ENCODE results near the gene EBNA1BP2. TPM values are rescaled to one million over a fixed set of nuclear protein-coding genes. Genes with fewer than 3 reads are reported as not detected.
"Not testable (repeated sequence)": the region's sequence is repeated elsewhere in the genome, so short reads cannot be mapped to it uniquely, and the experiment has no call there.

The EBNA1BP2 gene
- total and polyA plus RNA-seq, 4 donors, result 35.7 to 68.0 (median 66.4) TPM

GRCh38 chr1:43144237-43144636 lies 27.9 kb downstream of the EBNA1BP2 start:
- Histone ChIP-seq H3K4me1 (ENCODE audit: control insufficient read depth, insufficient read depth, low read length) (peaks cover 14% of the 10 kb centered on the region), H3K27ac (ENCODE audit: low read depth, low read length) (no peak overlapping the region), H3K36me3 (ENCODE audit: control insufficient read depth, insufficient read depth, low read length) (no peaks in the 10 kb centered on the region), H3K9me3 (ENCODE audit: control insufficient read depth, insufficient read depth, low read length) (no peaks in the 10 kb centered on the region), H3K27me3 (ENCODE audit: control insufficient read depth, insufficient read depth, low read length) (peaks cover 6% of the 10 kb centered on the region), H3K4me3 (ENCODE audit: low read depth, low read length) (no peak overlapping the region)
- no peak for DNase-seq (ENCODE audit: low read depth in 4 of 6, low spot score in 6 of 6)

DNA sequence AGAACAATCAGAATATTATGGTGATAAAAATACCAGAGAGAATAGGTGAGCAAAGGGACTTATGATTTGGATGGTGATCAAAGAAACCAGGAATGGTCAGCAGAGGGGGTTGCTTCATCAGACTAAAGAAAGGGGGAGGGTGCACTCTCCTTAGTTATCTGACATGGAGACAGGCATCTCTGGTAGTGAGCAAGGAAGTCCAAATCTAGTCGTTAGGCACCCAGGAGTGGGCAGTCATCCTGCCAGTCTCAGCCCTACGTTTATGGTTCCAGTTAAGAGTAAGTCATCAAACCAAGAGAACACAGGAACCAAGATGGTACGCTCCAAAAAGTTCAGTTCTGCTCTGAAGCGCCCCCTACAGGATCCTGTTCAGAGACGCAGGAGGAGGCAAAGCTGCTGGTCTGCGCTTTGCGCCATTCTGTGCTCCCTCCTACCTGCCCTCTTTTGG lies 28.6 kb downstream of the EBNA1BP2 start:
- peaks cover 12% of the 10 kb centered on the region for H3K4me1 ChIP-seq (ENCODE audit: control insufficient read depth, insufficient read depth, low read length)
- H3K9me3 ChIP-seq (ENCODE audit: control insufficient read depth, insufficient read depth, low read length), result no peaks in the 10 kb centered on the region
- no peak overlapping the region for H3K4me3 ChIP-seq (ENCODE audit: low read depth, low read length)
- DNase-seq (ENCODE audit: low read depth in 4 of 6, low spot score in 6 of 6), result no peak
- no peak overlapping the region for H3K27ac ChIP-seq (ENCODE audit: low read depth, low read length)
- WGBS (ENCODE audit: insufficient coverage), result 25% methylated on average over 7 of the region's 7 CpGs
- H3K27me3 ChIP-seq (ENCODE audit: control insufficient read depth, insufficient read depth, low read length), result peaks cover 6% of the 10 kb centered on the region
- H3K36me3 ChIP-seq (ENCODE audit: control insufficient read depth, insufficient read depth, low read length), result no peaks in the 10 kb centered on the region

DNA sequence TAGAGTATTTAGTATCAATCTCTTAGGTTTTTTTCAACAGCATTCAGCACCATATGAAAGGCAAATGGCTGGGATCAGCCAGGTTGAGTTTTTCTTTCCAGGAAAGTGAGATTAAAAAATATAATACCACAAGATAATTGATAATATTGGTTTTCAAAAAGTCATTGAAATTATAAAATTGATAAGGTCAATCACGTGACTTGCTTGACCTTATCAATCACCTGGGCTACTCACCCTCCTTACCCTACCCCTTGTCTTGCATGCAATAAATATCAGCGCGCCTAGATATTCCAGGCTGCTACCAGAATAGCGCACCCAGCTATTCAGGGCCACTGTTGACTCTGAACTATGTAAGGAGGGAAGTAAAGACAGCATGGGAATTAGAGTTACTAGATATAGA lies 31.5 kb downstream of the EBNA1BP2 start:
- no peaks in the 10 kb centered on the region for H3K4me1 ChIP-seq (ENCODE audit: control insufficient read depth, insufficient read depth, low read length)
- H3K36me3 ChIP-seq (ENCODE audit: control insufficient read depth, insufficient read depth, low read length), result no peaks in the 10 kb centered on the region
- no peak overlapping the region for H3K4me3 ChIP-seq (ENCODE audit: low read depth, low read length)
- no peak overlapping the region for H3K27ac ChIP-seq (ENCODE audit: low read depth, low read length)
- H3K9me3 ChIP-seq (ENCODE audit: control insufficient read depth, insufficient read depth, low read length), result no peaks in the 10 kb centered on the region
- no peak for DNase-seq (ENCODE audit: low read depth in 4 of 6, low spot score in 6 of 6)
- WGBS (ENCODE audit: insufficient coverage), result 100% methylated on average over 1 of the region's 4 CpGs
- H3K27me3 ChIP-seq (ENCODE audit: control insufficient read depth, insufficient read depth, low read length), result peaks cover 6% of the 10 kb centered on the region

GRCh38 chr1:43140010-43140409 lies 32.1 kb downstream of the EBNA1BP2 start:
- no peak overlapping the region for H3K4me3 ChIP-seq (ENCODE audit: low read depth, low read length)
- no peaks in the 10 kb centered on the region for H3K4me1 ChIP-seq (ENCODE audit: control insufficient read depth, insufficient read depth, low read length)

GRCh38 chr1:43139295-43139694 lies 32.8 kb downstream of the EBNA1BP2 start:
- DNase-seq (ENCODE audit: low read depth in 4 of 6, low spot score in 6 of 6); H3K9me3 ChIP-seq (ENCODE audit: control insufficient read depth, insufficient read depth, low read length); H3K36me3 ChIP-seq (ENCODE audit: control insufficient read depth, insufficient read depth, low read length); H3K4me1 ChIP-seq (ENCODE audit: control insufficient read depth, insufficient read depth, low read length); H3K27me3 ChIP-seq (ENCODE audit: control insufficient read depth, insufficient read depth, low read length); H3K27ac ChIP-seq (ENCODE audit: low read depth, low read length); H3K4me3 ChIP-seq (ENCODE audit: low read depth, low read length): not testable (repeated sequence)
- WGBS (ENCODE audit: insufficient coverage), result 93% methylated on average over 6 of the region's 8 CpGs

More at GRCh38 chr1:43140010-43140409, 32.1 kb downstream of the EBNA1BP2 start:
- no peaks in the 10 kb centered on the region for H3K9me3 ChIP-seq (ENCODE audit: control insufficient read depth, insufficient read depth, low read length)
- no peak overlapping the region for H3K27ac ChIP-seq (ENCODE audit: low read depth, low read length)
- H3K27me3 ChIP-seq (ENCODE audit: control insufficient read depth, insufficient read depth, low read length), result peaks cover 5% of the 10 kb centered on the region
- H3K36me3 ChIP-seq (ENCODE audit: control insufficient read depth, insufficient read depth, low read length), result no peaks in the 10 kb centered on the region
- no peak for DNase-seq (ENCODE audit: low read depth in 4 of 6, low spot score in 6 of 6)

DNA sequence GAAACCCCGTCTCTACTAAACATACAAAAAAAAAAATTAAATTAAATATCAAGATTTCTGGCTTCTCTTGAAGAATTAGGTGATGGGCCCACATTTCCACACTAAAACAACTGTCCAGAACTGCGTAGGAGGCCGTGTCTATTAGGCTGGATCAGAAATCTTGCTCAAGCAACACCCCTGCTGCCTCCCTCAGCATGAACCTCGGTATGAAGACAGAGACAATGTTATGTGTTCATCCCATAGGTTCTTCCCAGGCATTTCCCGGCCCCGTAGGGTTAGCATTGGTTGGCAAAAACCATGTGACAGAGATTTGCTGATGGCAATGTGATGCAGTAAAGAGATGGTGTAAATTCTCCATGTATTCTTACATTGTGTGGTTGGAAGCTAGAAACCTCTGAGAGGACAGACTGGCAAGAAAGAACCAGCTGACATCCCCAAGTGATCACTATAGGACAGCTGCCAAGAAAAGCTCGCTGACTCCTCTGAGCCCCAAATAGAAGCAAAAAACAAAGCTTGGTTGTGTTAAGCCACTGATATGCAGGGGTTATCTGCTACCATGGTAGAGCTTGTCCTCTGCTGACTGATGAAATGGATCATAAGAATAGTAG lies 34.5 kb downstream of the EBNA1BP2 start:
- no peaks in the 10 kb centered on the region for H3K27me3 ChIP-seq (ENCODE audit: control insufficient read depth, insufficient read depth, low read length)
- DNase-seq (ENCODE audit: low read depth in 4 of 6, low spot score in 6 of 6), result peak in 2 of 6 donors; percentile 22 to 24
- no peak overlapping the region for H3K27ac ChIP-seq (ENCODE audit: low read depth, low read length)
- no peaks in the 10 kb centered on the region for H3K9me3 ChIP-seq (ENCODE audit: control insufficient read depth, insufficient read depth, low read length)
- no peaks in the 10 kb centered on the region for H3K36me3 ChIP-seq (ENCODE audit: control insufficient read depth, insufficient read depth, low read length)
- WGBS (ENCODE audit: insufficient coverage), result 68% methylated on average over 6 of the region's 7 CpGs
- no peaks in the 10 kb centered on the region for H3K4me1 ChIP-seq (ENCODE audit: control insufficient read depth, insufficient read depth, low read length)
- no peak overlapping the region for H3K4me3 ChIP-seq (ENCODE audit: low read depth, low read length)

DNA sequence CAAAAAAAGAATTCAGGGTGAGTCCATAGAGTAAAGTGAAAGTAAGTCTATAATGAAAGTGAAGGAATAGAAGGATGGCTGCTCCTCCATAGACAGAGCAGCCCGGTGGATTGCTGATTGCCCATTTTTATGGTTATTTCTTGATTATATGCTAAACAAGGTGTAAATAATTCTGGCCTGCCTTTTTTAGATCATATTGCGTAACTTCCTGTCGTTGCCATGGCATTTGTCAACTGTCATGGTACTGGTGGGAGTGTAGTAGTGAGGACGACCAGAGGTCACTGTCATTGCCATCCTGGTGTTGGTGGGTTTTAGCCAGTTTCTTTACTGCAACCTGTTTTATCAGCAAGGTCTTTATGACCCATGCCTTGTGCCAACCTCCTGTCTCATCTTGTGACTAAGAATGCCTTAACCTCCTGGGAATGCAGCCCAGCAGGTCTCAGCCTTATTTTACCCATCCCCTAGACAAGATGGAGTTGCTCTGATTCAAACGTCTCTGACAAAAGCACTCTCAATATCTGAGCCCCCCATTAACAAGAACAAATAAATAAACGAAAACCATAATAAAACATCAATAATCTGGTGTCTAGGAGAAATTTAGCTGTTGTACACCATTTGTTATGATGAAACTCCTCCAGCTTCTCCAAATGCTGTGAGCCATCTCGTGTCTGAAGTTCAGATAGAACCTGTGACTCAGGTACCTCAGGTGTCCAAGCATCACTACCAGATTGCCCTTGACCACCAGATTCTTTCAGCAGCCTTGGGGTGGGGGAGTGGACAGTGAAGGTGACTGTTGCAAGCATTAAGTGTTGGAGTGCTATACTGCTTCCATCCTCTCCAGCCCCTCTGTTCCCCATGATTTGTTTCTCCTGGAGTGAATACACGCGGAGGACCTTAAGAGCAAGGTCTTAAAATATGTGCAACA lies 36.0 kb downstream of the EBNA1BP2 start:
- Histone ChIP-seq H3K36me3 (ENCODE audit: control insufficient read depth, insufficient read depth, low read length) (no peaks in the 10 kb centered on the region), H3K4me3 (ENCODE audit: low read depth, low read length) (no peak overlapping the region), H3K4me1 (ENCODE audit: control insufficient read depth, insufficient read depth, low read length) (no peaks in the 10 kb centered on the region), H3K27me3 (ENCODE audit: control insufficient read depth, insufficient read depth, low read length) (no peaks in the 10 kb centered on the region), H3K27ac (ENCODE audit: low read depth, low read length) (no peak overlapping the region), H3K9me3 (ENCODE audit: control insufficient read depth, insufficient read depth, low read length) (no peaks in the 10 kb centered on the region)
- 79% methylated on average over 2 of the region's 9 CpGs for WGBS (ENCODE audit: insufficient coverage)
- no peak for DNase-seq (ENCODE audit: low read depth in 4 of 6, low spot score in 6 of 6)

DNA sequence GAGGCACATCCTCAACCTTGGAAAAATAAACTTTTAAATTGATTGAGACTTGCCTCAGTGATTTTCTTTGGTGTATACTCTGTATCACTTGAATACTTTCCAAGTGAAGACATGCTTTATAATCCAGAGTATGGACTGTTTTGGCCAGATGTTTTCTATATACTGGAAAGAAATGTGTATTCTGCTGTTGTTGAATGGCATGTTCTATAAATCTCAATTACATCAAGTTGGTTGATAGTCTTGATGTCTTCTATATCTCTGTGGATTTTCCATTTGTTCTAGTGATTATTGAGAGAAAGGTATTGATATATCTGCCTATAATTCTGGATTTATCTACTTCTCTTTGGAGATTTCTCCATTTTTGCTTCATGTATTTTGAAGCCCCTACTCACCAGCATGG lies 37.5 kb downstream of the EBNA1BP2 start:
- Histone ChIP-seq H3K4me3 (ENCODE audit: low read depth, low read length) (no peak overlapping the region), H3K27ac (ENCODE audit: low read depth, low read length) (no peak overlapping the region), H3K4me1 (ENCODE audit: control insufficient read depth, insufficient read depth, low read length) (no peaks in the 10 kb centered on the region), H3K36me3 (ENCODE audit: control insufficient read depth, insufficient read depth, low read length) (no peaks in the 10 kb centered on the region), H3K27me3 (ENCODE audit: control insufficient read depth, insufficient read depth, low read length) (no peaks in the 10 kb centered on the region), H3K9me3 (ENCODE audit: control insufficient read depth, insufficient read depth, low read length) (no peaks in the 10 kb centered on the region)
- no peak for DNase-seq (ENCODE audit: low read depth in 4 of 6, low spot score in 6 of 6)

DNA sequence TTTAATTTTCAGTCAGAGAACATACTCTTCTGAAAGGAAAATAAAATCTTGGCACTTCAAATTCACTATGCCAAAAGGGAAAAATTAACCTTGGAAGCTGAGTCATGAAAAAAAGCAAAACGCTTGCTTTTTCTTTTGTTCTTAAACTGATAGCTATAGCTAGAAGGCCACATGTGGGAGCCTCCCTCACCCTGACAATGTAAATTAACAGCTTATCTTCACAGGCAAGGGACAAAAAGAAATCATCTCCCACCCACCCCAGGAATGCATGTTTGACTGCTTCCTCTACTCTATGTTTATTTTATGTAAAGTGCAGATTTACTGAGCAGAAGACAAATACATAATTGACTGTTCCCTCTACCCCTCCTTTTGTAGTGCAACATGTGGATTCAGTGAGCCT lies 38.0 kb downstream of the EBNA1BP2 start:
- H3K4me1 ChIP-seq (ENCODE audit: control insufficient read depth, insufficient read depth, low read length), result no peaks in the 10 kb centered on the region
- no CpG with 5 or more reads among the region's 1 CpG for WGBS (ENCODE audit: insufficient coverage)
- no peaks in the 10 kb centered on the region for H3K27me3 ChIP-seq (ENCODE audit: control insufficient read depth, insufficient read depth, low read length)
- H3K9me3 ChIP-seq (ENCODE audit: control insufficient read depth, insufficient read depth, low read length), result no peaks in the 10 kb centered on the region
- H3K4me3 ChIP-seq (ENCODE audit: low read depth, low read length), result no peak overlapping the region
- no peaks in the 10 kb centered on the region for H3K36me3 ChIP-seq (ENCODE audit: control insufficient read depth, insufficient read depth, low read length)
- no peak for DNase-seq (ENCODE audit: low read depth in 4 of 6, low spot score in 6 of 6)
- no peak overlapping the region for H3K27ac ChIP-seq (ENCODE audit: low read depth, low read length)

GRCh38 chr1:43129426-43129825 lies 42.7 kb downstream of the EBNA1BP2 start:
- DNase-seq (ENCODE audit: low read depth in 4 of 6, low spot score in 6 of 6), result peak in 2 of 6 donors; percentile 15 to 79
- no peaks in the 10 kb centered on the region for H3K27me3 ChIP-seq (ENCODE audit: control insufficient read depth, insufficient read depth, low read length)
- no peaks in the 10 kb centered on the region for H3K9me3 ChIP-seq (ENCODE audit: control insufficient read depth, insufficient read depth, low read length)
- H3K4me1 ChIP-seq (ENCODE audit: control insufficient read depth, insufficient read depth, low read length), result no peaks in the 10 kb centered on the region
- no peaks in the 10 kb centered on the region for H3K36me3 ChIP-seq (ENCODE audit: control insufficient read depth, insufficient read depth, low read length)
- no peak overlapping the region for H3K27ac ChIP-seq (ENCODE audit: low read depth, low read length)
- no peak overlapping the region for H3K4me3 ChIP-seq (ENCODE audit: low read depth, low read length)
- 78% methylated on average over 4 of the region's 5 CpGs for WGBS (ENCODE audit: insufficient coverage)
